Ovary (tissue), 9 donors: ENCODE measurements around the gene UCN. TPM values are rescaled to one million over a fixed set of nuclear protein-coding genes. Genes with fewer than 3 reads are reported as not detected.

Experiments
- DNase-seq, 5 donors: peaks; one replicate each; pipeline ENCODE4 v3.0.0-alpha.2; 2019 to 2020
- H3K27ac ChIP-seq, 2 donors: fragments of 200-600 bp; one replicate each; pipeline versions ENCODE4 v1.5.1 to v1.8.0; 2019 to 2022
- H3K27me3 ChIP-seq: fragments of 200-600 bp; one replicate; pipeline ENCODE4 v1.8.0; 2022
- H3K36me3 ChIP-seq: fragments of 200-600 bp; sonication (generic); one replicate; pipeline ENCODE4 v1.5.1; 2019
- H3K4me1 ChIP-seq: one replicate; pipeline ENCODE4 v1.8.1; 2013; ENCODE audit warnings: mild to moderate bottlenecking, moderate library complexity; ENCODE audit not compliant: insufficient read depth
- H3K4me3 ChIP-seq: fragments of 200-600 bp; sonication (generic); one replicate; pipeline ENCODE4 v1.5.1; 2017
- H3K9me3 ChIP-seq, 2 donors: fragments of 200-600 bp in 1 of 2; sonication (generic) in 1 of 2; one replicate each; pipeline versions ENCODE4 v1.5.1 to v1.8.1; 2013 to 2019; ENCODE audit warnings: mild to moderate bottlenecking in 1 of 2, moderate library complexity in 1 of 2
- CTCF ChIP-seq, 3 donors: fragments of 450-650 bp in 2 of 3; fragments of 200-600 bp in 1 of 3; IDR thresholded peaks; one replicate each; pipeline versions ENCODE4 v1.5.1 to v1.8.0; 2016 to 2022; ENCODE audit warnings: antibody characterized with exemption in 3 of 3, mild to moderate bottlenecking in 1 of 3
- EP300 ChIP-seq: sonication (generic); formaldehyde crosslinking; IDR thresholded peaks from one replicate; pipeline ENCODE4 v1.6.1; 2017; ENCODE audit warnings: antibody characterized with exemption
- POLR2A ChIP-seq: fragments of 450-650 bp; IDR thresholded peaks from one replicate; pipeline ENCODE4 v1.6.1; 2017; ENCODE audit warnings: antibody characterized with exemption, mild to moderate bottlenecking, moderate library complexity
- WGBS, 3 donors: extraction: QIAGEN DNeasy Blood & Tissue Kit in 1 of 3; methylation state at CpG; one replicate each; pipeline versions ENCODE4 v1.1.5 to v1.1.7; 2013 to 2017; 5-methylcytosine and 5-hydroxymethylcytosine counted together
- intact Hi-C, 4 donors: fragments of 100-400 bp; cut with DNase I; formaldehyde crosslinking; loops; one replicate each; pipeline versions ENCODE4 v1.11.0 to v1.15.1; 2022 to 2023
- polyA plus RNA-seq, 2 donors: library from polyadenylated mRNA; stranded (reverse); fragments of 200-250 nt in 1 of 2; fragments of 350-450 nt in 1 of 2; fragmentation: Illumina TruSeq in 1 of 2; extraction: RNeasy Lipid Tissue Mini Kit (QIAGEN cat#74804) in 1 of 2; gene quantifications; one replicate each; pipeline ENCODE4 v1.2.3, GENCODE V29; 2013 to 2014
- total RNA-seq, 7 donors: library from RNA; depleted of rRNA in 2 of 7; stranded (reverse); fragments of >200 nt in 2 of 7; fragmentation: NEBNext Ultra II Directional in 3 of 7; extraction: Animal tissue kit (Norgen Biotek cat#: 25700) in 3 of 7; gene quantifications; one replicate each; pipeline versions ENCODE4 v1.1.0 to v1.2.4, GENCODE V29; 2016 to 2023
- donor health status: DM: no; HTN: no; CAD: no; lungs with moderate emphysema.
- donor health status: DM: no; HTN: no; CAD: no.
- donor health status: Bipolar disorder and iron deficiency.
- donor health status: DM: yes; HTN: yes; CAD: no.
- donor health status: DM: no; HTN: no; CAD: no.
- donor health status: DM: yes; HTN: yes; CAD: no.

The UCN gene
- total and polyA plus RNA-seq, 9 donors: 1.4 to 5.6 (median 1.6) TPM; not detected in 1

DNA sequence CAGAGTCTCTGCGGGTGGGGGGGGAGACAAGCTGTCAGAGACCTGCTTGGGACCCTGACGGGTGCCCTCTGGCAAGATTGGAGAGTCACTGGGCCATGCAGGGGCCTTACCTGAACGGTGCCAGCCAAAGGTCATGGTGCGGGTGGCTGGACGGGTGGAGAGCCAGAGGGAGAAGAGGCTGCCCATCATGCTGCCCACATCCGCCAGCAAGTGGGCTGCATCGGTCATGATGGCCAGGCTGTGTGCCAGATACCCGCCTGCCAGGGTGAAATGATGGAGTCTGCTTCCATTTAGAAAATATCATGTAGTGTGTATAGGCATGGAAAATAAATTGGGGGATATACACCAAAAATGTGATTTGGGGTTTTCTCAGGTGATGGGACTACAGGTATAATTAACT lies 50.2 kb downstream of the UCN start:
- WGBS, 3 donors: 83 to 90% (median 85%) methylated on average over 8 of the region's 8 CpGs
- Histone ChIP-seq H3K4me1 (peaks cover 3% of the 10 kb centered on the region), H3K4me3 (no peak overlapping the region), H3K9me3 (no peaks in the 10 kb centered on the region), H3K27me3 (no peaks in the 10 kb centered on the region), H3K36me3 (no peaks in the 10 kb centered on the region), H3K27ac (no peak overlapping the region)
- intact Hi-C loops: no loop called here
- TF ChIP-seq EP300 (no peak), POLR2A (no peak), CTCF (IDR thresholded peaks at IDR 0.05) (no peak)
- DNase-seq: no peak

Other genes starting within 250 kb of the UCN start
- gene OST4, start 236.8 kb downstream of the UCN start, total RNA-seq: 100 to 1,000 TPM; 201 to 319 (median 264) TPM
- gene OST4, start 236.8 kb downstream of the UCN start, polyA plus RNA-seq: 100 to 1,000 TPM; 379 to 588 TPM
- gene EMILIN1, start 229.8 kb downstream of the UCN start, total RNA-seq: 100 to 1,000 TPM; 121 to 321 (median 264) TPM
- gene EMILIN1, start 229.8 kb downstream of the UCN start, polyA plus RNA-seq: 100 to 1,000 TPM in 1 of 2 donors, 1 to 10 TPM in 1; 8.6 to 177 TPM
- 10 to 100 TPM in 1 of 7 donors, 1 to 10 TPM in 6; 1.3 to 10.7 (median 8.0) TPM for gene KHK, start 221.7 kb downstream of the UCN start, total RNA-seq
- 1 to 10 TPM; 2.7 to 3.9 TPM for gene KHK, start 221.7 kb downstream of the UCN start, polyA plus RNA-seq
- 10 to 100 TPM in 5 of 7 donors, 1 to 10 TPM in 2; 7.9 to 23.9 (median 17.6) TPM for gene CGREF1, start 189.3 kb downstream of the UCN start, total RNA-seq
- 1 to 10 TPM; 7.9 to 9.5 TPM for gene CGREF1, start 189.3 kb downstream of the UCN start, polyA plus RNA-seq
- 1 to 10 TPM in 5 of 7 donors, not detected in 2; 1.1 to 2.4 (median 1.5) TPM for gene ABHD1, start 184.6 kb downstream of the UCN start, total RNA-seq
- gene ABHD1, start 184.6 kb downstream of the UCN start, polyA plus RNA-seq: 1 to 10 TPM in 1 of 2 donors, under 1 TPM in 1; 0.86 to 1.6 TPM
- 100 to 1,000 TPM in 1 of 7 donors, 10 to 100 TPM in 6; 42.7 to 113 (median 70.8) TPM for gene PREB, start 173.8 kb downstream of the UCN start, total RNA-seq
- 10 to 100 TPM; 43.5 to 62.3 TPM for gene PREB, start 173.8 kb downstream of the UCN start, polyA plus RNA-seq
- gene PRR30, start 169.0 kb downstream of the UCN start, total RNA-seq: not detected
- gene PRR30, start 169.0 kb downstream of the UCN start, polyA plus RNA-seq: not detected
- 10 to 100 TPM in 5 of 7 donors, 1 to 10 TPM in 2; 8.4 to 72.2 (median 41.7) TPM for gene TCF23, start 159.4 kb downstream of the UCN start, total RNA-seq
- 10 to 100 TPM; 31.7 to 56.1 TPM for gene TCF23, start 159.4 kb downstream of the UCN start, polyA plus RNA-seq
- 100 to 1,000 TPM; 123 to 198 (median 135) TPM for gene ATRAID, start 96.4 kb downstream of the UCN start, total RNA-seq
- gene ATRAID, start 96.4 kb downstream of the UCN start, polyA plus RNA-seq: 100 to 1,000 TPM; 199 to 318 TPM
- gene SLC5A6, start 96.2 kb downstream of the UCN start, total RNA-seq: 10 to 100 TPM; 14.2 to 37.9 (median 21.4) TPM
- 10 to 100 TPM; 11.2 to 13.9 TPM for gene SLC5A6, start 96.2 kb downstream of the UCN start, polyA plus RNA-seq
- gene CAD, start 91.1 kb downstream of the UCN start, total RNA-seq: 10 to 100 TPM; 15.3 to 53.9 (median 36.3) TPM
- 10 to 100 TPM; 11.9 to 16.2 TPM for gene CAD, start 91.1 kb downstream of the UCN start, polyA plus RNA-seq
- 1 to 10 TPM in 1 of 7 donors, under 1 TPM in 3, not detected in 3; 0.23 to 1.1 (median 0.45) TPM for gene SLC30A3, start 45.4 kb downstream of the UCN start, total RNA-seq
- gene SLC30A3, start 45.4 kb downstream of the UCN start, polyA plus RNA-seq: under 1 TPM; 0.27 to 0.38 TPM
- gene DNAJC5G, start 33.0 kb downstream of the UCN start, total RNA-seq: under 1 TPM in 1 of 7 donors, not detected in 6; 0.56 TPM
- under 1 TPM; 0.16 to 0.83 TPM for gene DNAJC5G, start 33.0 kb downstream of the UCN start, polyA plus RNA-seq
- gene TRIM54, start 26.0 kb downstream of the UCN start, total RNA-seq: under 1 TPM in 4 of 7 donors, not detected in 3; 0.12 to 0.72 (median 0.49) TPM
- gene TRIM54, start 26.0 kb downstream of the UCN start, polyA plus RNA-seq: under 1 TPM; 0.20 to 0.21 TPM
- gene MPV17, start 14.7 kb upstream of the UCN start, total RNA-seq: 10 to 100 TPM; 47.0 to 64.3 (median 59.9) TPM
- gene MPV17, start 14.7 kb upstream of the UCN start, polyA plus RNA-seq: 100 to 1,000 TPM in 1 of 2 donors, 10 to 100 TPM in 1; 61.8 to 169 TPM
- 10 to 100 TPM; 32.8 to 57.7 (median 45.8) TPM for gene GTF3C2, start 48.3 kb upstream of the UCN start, total RNA-seq
- 10 to 100 TPM; 26.8 to 49.9 TPM for gene GTF3C2, start 48.3 kb upstream of the UCN start, polyA plus RNA-seq
- 10 to 100 TPM; 28.0 to 46.8 (median 39.0) TPM for gene EIF2B4, start 61.9 kb upstream of the UCN start, total RNA-seq
- gene EIF2B4, start 61.9 kb upstream of the UCN start, polyA plus RNA-seq: 10 to 100 TPM; 37.0 to 39.9 TPM
- gene SNX17, start 62.2 kb upstream of the UCN start, total RNA-seq: 100 to 1,000 TPM in 4 of 7 donors, 10 to 100 TPM in 3; 72.3 to 111 (median 100) TPM
- 10 to 100 TPM; 82.5 to 94.3 TPM for gene SNX17, start 62.2 kb upstream of the UCN start, polyA plus RNA-seq
- 10 to 100 TPM in 6 of 7 donors, 1 to 10 TPM in 1; 4.8 to 24.1 (median 13.6) TPM for gene ZNF513, start 72.3 kb upstream of the UCN start, total RNA-seq
- gene ZNF513, start 72.3 kb upstream of the UCN start, polyA plus RNA-seq: 10 to 100 TPM in 1 of 2 donors, 1 to 10 TPM in 1; 3.4 to 11.0 TPM
- gene PPM1G, start 101.1 kb upstream of the UCN start, total RNA-seq: 10 to 100 TPM; 27.2 to 57.4 (median 48.0) TPM
- 10 to 100 TPM; 41.0 to 89.4 TPM for gene PPM1G, start 101.1 kb upstream of the UCN start, polyA plus RNA-seq
- 100 to 1,000 TPM in 1 of 7 donors, 10 to 100 TPM in 6; 50.8 to 108 (median 90.0) TPM for gene NRBP1, start 120.2 kb upstream of the UCN start, total RNA-seq
- gene NRBP1, start 120.2 kb upstream of the UCN start, polyA plus RNA-seq: 100 to 1,000 TPM in 1 of 2 donors, 10 to 100 TPM in 1; 79.0 to 169 TPM
- 10 to 100 TPM in 1 of 7 donors, 1 to 10 TPM in 6; 2.0 to 34.5 (median 4.4) TPM for gene KRTCAP3, start 133.9 kb upstream of the UCN start, total RNA-seq
- gene KRTCAP3, start 133.9 kb upstream of the UCN start, polyA plus RNA-seq: 1 to 10 TPM in 1 of 2 donors, under 1 TPM in 1; 0.82 to 2.8 TPM
- 10 to 100 TPM; 37.0 to 52.1 (median 43.9) TPM for gene IFT172, start 181.3 kb upstream of the UCN start, total RNA-seq
- gene IFT172, start 181.3 kb upstream of the UCN start, polyA plus RNA-seq: 10 to 100 TPM; 23.9 to 28.9 TPM
- 100 to 1,000 TPM in 1 of 7 donors, 10 to 100 TPM in 6; 27.3 to 117 (median 53.1) TPM for gene FNDC4, start 186.8 kb upstream of the UCN start, total RNA-seq
- 10 to 100 TPM; 40.2 to 62.3 TPM for gene FNDC4, start 186.8 kb upstream of the UCN start, polyA plus RNA-seq
- gene GCKR, start 188.4 kb upstream of the UCN start, total RNA-seq: 10 to 100 TPM in 3 of 7 donors, 1 to 10 TPM in 4; 1.3 to 14.5 (median 5.4) TPM
- gene GCKR, start 188.4 kb upstream of the UCN start, polyA plus RNA-seq: 1 to 10 TPM; 4.6 to 4.7 TPM